Activated effector memory CD4-positive, alpha-beta T cell treated with anti-CD3 and anti-CD28 coated beads, Interleukin-2, amount 50 U/mL, for 16 hours (primary cell): ENCODE results near the gene WDR37.
"Not testable (repeated sequence)": the region's sequence is repeated elsewhere in the genome, so short reads cannot be mapped to it uniquely, and the experiment has no call there.

Source experiments
- DNase-seq: peaks from one replicate; pipeline ENCODE4 v3.0.0-alpha.2; 2020

WDR37 gene

GRCh38 chr10:1109795-1110673 is 53.8 kb downstream of the WDR37 start:
- DNase-seq = peak; percentile 91

GRCh38 chr10:1110674-1111119 is 54.5 kb downstream of the WDR37 start:
- DNase-seq = no peak

- no peak for DNase-seq
Measured at GRCh38 chr10:1114315-1114714, 58.1 kb downstream of the WDR37 start.

DNA sequence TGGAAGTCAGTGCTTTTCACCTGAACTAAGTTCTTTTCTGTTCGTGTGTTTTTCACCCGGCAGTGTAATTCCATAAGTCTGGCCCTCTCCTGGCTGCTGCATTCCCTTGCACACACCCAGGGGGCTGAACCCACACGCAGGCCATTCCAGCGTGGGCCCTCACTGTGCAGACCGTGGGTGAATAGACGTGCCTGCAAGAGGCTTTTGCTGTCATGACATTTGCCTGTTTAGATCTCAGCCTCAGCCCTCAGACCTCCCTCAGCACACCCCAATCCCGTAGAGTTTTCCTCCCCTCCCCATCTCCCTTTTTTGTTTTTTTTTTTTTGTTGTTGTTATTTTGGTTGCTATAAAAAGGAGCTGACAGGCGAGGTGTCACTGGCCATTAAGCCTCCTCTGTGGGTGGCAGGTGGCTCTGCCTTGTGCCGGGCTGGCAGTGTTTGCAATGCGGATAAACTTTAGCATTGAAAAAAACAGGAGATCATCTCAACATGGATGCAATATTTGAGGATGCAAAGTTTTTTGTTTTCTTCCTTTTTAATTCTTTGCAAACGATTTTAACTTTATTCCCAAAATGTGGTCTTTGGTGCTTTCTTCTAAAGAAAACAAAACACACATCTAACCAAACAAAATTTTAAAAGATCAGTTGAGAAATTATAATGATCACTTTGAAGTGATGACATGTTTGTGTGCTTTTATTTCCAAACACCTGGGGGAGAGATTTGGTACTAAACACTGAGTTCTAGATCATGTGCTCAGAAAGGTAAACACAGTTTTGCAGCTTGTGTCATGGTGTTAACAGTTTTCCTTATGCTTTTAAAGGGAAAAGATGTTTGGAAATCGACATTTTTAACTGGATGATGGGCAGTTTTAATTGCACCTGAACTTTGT is 58.8 kb downstream of the WDR37 start:
- DNase-seq = no peak

DNA sequence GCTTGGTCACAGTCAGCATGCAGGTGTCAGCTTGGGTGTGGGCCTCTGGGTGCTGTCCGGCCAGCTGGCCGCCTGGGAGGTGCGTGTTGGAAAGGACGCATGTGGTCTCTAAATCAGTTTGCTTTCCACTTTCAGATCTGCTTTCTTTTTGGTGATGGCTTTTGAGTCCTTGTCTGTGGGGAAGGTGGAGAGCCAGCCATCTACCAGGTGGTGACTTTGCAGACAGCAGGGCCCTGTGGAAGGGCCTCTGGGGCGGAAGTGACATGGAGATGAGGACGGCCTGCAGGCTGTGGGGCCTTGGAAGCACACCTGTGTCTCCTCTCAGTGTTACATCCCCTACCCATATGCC is 59.4 kb downstream of the WDR37 start:
- DNase-seq = no peak

- DNase-seq = no peak
Measured at GRCh38 chr10:1116051-1116450, 59.9 kb downstream of the WDR37 start.

DNA sequence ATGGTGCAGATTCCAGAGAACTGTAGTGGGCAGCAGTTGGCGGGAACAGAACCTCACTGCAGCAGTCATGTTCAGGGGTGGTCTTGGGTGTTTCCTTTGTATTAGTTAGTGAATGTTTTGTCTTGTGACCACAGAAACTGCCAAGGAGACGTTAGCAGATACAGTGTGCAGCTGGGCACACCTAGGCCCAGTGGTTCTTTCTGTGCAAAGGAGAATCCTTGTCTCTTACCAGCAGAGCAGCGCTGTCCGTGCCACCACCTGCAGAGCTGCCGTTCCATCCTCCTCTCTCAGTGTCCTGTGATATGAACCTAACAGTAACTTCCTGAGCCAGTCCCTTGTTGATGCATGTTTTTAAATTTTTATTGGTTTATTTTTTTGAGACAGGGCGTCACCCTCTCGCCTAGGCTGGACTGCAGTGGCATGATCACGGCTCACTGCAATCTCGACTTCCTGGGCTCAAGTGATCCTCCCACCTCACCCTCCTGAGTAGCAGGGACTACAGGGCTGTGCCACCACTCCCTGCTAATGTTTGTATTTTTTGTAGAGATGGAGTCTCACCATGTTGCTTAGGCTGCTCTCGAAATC is 60.6 kb downstream of the WDR37 start:
- no peak for DNase-seq

GRCh38 chr10:1117651-1118050 is 61.5 kb downstream of the WDR37 start:
- no peak for DNase-seq

- not testable (repeated sequence) for DNase-seq
Measured at GRCh38 chr10:1118318-1118717, 62.1 kb downstream of the WDR37 start.

DNA sequence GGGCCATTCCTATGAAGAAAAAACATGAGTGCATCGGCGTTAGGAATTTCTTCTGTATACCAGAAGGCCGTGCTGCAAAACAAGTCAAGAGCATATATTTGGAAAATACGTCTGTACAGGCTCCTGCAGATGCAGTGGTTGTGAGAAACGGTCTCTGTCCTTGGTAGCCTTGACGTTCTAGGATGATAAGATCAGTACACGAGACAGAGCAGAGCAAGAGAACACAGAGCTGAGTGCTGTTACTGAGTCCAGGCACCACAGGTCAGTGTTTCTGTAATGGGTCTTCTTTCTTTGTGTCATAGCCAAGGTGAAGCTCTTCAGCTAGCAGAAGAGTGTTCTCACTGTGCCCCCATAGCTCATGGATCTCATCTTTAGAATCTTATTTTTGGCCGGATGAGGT is 62.8 kb downstream of the WDR37 start:
- DNase-seq = no peak

DNA sequence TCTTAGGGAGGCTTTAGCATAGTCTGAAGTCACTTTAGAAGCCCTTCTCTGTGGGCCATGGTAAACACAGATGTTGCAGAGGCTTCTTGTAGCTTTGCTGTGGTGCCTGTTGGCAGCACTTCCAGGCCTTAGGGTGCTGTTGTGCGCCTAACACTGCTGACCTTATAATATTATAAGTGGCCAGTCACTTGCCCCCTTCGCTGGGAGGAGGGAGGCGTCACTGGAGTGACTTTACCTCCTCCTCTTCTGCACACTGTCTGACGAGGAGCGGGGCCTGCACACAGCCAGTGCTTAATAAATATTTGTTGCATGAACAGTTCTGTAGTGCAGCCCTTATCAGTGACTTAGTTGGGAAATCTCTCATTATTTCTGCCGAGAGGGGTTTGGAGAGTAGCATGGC is 63.3 kb downstream of the WDR37 start:
- no peak for DNase-seq

DNA sequence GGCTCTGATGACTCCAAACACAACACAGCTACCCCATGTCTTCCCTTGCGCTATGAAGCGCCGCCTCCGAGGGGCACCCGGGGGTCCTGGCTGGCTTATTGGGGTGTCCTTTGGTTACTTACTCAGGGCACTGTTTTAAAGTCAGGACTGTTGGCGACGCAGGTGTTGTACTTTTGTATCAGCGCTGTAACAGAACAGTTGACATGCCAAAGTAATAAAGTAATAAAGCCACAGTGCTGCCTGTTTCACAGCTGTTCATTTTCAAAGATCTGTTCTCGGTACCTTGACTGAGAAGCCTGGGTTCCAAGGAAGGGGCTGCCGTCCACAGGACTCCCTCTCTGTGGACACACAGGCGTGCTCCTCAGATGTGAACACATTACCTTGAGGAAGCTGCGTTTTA is 64.1 kb downstream of the WDR37 start:
- no peak for DNase-seq

DNA sequence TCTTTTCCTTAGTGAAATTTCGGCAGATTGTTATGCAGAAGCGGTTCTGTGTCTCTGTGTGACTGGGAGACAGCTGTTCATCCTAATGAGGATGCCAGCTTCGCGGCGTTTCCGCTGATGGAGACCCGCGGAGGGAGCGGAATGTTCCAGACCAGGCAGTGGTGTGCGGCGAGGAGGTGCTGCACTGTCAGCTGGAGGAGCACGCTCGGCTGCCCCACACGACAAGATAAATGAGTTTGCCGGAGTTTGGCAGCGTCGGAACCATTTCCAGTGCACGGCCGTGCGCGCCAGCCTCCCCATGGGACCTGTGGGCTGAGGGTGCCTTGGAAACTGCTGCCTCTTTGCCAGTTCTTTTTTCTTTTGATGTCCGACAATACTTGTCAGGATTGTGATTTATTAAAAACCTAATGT is 64.6 kb downstream of the WDR37 start:
- DNase-seq = no peak

DNA sequence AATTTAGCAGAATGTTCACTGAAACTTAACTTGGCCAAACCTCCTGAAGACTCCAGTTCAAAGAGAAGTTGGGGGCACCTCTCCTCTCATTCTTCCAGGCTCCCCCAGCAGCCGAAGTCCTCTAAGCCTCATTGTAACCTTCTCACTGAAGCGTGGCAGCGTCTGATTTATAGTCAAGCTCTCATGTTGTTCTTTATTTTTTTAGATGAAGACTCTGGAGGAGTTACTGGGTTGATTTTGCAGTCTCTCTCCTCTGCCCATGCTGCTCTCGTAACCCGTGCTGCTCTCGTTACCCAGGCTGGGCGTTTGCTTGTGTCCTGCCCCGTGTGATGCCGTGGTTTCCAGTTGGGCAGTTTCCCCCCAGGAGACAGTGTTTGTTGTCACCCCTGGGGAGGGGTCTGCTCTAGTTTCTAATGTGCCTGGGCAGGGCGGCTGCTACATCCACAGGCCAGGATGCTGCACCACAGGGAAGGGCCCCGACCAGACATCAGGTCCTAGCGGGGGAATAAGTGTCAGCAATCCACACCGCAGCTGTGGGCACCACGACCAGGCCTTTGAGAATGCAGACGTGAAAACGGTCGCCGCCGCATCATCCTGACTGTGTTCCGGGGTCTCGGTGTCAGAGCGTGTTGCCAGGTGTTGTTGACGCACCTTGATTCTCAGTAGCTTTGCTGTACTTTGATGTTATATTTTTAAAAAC is 65.2 kb downstream of the WDR37 start:
- DNase-seq = no peak

DNA sequence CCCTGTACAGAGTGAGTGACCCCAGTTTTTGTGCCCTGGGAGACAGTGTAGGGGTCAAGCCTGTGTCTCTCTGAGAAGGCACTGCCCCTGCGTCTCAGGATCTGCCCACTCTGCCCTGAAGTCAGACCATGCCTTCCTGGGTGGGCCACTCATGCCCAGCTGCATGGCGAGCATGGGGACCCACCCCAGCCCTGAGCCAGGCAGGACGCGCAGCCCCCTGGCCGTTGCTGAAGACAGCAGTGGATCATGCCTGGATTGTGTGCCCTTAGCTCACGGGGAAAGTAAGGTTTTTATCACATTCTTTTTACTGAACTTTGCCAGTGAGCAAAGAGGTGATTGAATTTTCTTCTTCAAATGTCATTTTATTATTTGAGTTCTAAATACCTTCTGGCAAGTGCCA is 66.2 kb downstream of the WDR37 start:
- DNase-seq = no peak

DNA sequence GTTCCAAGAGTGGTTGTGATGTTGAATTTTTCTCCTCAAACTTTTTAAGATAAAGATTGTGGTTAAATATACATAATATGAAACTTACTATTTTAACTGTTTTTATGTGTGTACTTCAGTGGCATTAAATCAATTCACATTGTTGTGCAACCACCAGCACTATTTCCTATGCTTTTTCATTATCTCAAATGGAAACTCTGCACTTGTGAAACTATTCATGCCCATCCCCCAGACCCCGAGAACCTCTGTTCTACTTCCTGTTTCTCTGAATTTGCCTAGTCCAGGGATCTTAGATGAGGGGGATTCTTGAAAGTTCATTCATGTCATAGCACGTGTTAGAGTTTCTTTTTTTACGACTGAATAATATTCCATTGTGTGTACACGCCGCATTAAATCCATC is 67.0 kb downstream of the WDR37 start:
- DNase-seq = no peak

- DNase-seq = no peak
Measured at GRCh38 chr10:1123972-1124371, 67.8 kb downstream of the WDR37 start.

DNA sequence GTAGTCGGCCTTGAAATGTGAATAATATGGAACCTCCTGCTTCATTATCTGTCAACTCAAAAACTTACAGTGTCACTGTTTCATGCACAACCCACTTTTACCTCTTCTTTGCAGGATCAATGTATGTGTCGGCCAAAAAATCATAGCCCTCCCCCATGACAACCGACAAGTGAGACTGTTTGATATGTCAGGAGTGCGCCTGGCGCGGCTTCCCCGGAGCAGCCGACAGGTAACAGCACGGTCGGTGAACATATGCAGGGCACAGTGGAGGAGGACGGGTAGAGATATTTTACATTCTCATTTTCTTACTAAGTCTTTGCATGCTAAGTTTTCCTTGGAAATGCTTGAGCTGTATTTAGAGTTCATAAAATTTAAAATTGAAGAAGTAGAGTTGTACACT is 68.6 kb downstream of the WDR37 start:
- DNase-seq = no peak

DNA sequence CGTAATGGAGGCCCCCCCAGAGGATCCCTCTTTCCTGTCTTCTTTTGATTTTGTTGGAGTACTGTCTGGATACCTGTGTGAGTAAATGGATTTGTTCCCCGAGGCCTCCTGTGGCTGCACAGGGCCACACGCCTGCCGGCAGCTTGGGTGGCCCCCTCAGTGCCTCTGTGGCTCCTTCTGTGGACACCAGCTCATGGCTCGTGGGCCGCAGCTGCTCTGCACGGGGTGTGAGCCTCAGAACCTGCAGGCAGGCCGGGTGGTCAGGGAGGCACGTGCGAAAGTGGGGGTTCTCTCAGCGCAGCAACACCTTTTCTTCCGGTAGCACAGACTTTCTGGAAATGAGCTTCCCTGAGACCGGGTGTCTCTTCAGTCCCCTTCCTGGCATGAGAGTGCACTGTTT is 70.3 kb downstream of the WDR37 start:
- no peak for DNase-seq

GRCh38 chr10:1127629-1128028 is 71.4 kb downstream of the WDR37 start:
- DNase-seq = no peak

GRCh38 chr10:1128115-1128514 is 71.9 kb downstream of the WDR37 start:
- DNase-seq = no peak

DNA sequence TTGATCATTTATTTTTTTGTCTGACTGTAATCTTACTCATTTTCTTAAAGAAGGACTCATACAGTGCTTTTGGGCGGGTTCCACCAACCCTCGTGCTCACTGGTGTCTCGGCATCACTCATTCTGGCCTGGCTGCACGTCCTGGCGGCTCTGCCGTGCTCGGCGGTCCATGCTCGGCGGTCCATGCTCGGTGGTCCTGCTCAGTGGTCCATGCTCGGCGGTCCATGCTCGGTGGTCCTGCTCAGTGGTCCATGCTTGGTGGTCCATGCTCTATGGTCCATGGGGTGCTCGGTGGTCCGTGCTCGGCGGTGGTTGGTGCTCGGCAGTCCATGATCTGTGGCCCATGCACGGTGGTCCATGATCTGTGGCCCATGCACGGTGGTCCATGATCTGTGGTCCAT is 72.5 kb downstream of the WDR37 start:
- DNase-seq = no peak

GRCh38 chr10:1130226-1130625 is 74.0 kb downstream of the WDR37 start:
- no peak for DNase-seq
